ENCODE data around the gene PLK3.

PLK3 gene

GRCh38 chr1:44775078-44775929 lies 24.9 kb upstream of the PLK3 start, which contains the start of gene RPS8:
Gene RPS8, plus strand, starts transcription at chr1:44775540. Its CDS starts 57 bp downstream, at chr1:44775597.
- intact Hi-C loops (cut with DNase I; ENCODE audit: low total_unique reads) = loop anchor here (5.0 kb wide), 1 partner anchor 43 kb away; the partner anchor contains the start of gene RNU5D-1

GRCh38 chr1:44775930-44776729 lies 24.0 kb upstream of the PLK3 start:
- Histone ChIP-seq H3K4me1 (peaks cover 0 to 27% (median 15%) of the 10 kb centered on the region in 4 donors), H3K4me3 (peak overlapping the region; percentile 82 to 88), H3K9me3 (no peaks in the 10 kb centered on the region), H3K27me3 (no peaks in the 10 kb centered on the region), H3K36me3 (peaks cover 16 to 50% (median 44%) of the 10 kb centered on the region in 3 donors), H3K27ac (peak overlapping the region; percentile 96 to 97)
- peak in 1 of 2 donors; percentile 41 for DNase-seq
- no peak for TF ChIP-seq CTCF (IDR thresholded peaks at IDR 0.05)
- intact Hi-C loops (cut with DNase I; ENCODE audit: low total_unique reads) = loop anchor here (5.0 kb wide), 1 partner anchor 44 kb away; the partner anchor contains the start of gene RNU5D-1

More at GRCh38 chr1:44775078-44775929, 24.9 kb upstream of the PLK3 start, which contains the start of gene RPS8:
- H3K9me3 ChIP-seq = no peaks in the 10 kb centered on the region
- peak; percentile 92 to 95 for DNase-seq
- H3K4me3 ChIP-seq = peak within 1 kb of the TSS; percentile 82 to 88
- no peaks in the 10 kb centered on the region for H3K27me3 ChIP-seq
- no peak for TF ChIP-seq CTCF (IDR thresholded peaks at IDR 0.05)
- peak within 1 kb of the TSS; percentile 96 to 97 for H3K27ac ChIP-seq
- H3K4me1 ChIP-seq = peaks cover 0 to 27% (median 15%) of the 10 kb centered on the region in 4 donors
- peaks cover 16 to 41% (median 36%) of the 10 kb centered on the region in 3 donors for H3K36me3 ChIP-seq

GRCh38 chr1:44776730-44777068 lies 23.5 kb upstream of the PLK3 start:
- H3K27me3 ChIP-seq = no peaks in the 10 kb centered on the region
- H3K4me3 ChIP-seq = peak overlapping the region; percentile 82 to 88
- H3K27ac ChIP-seq = peak overlapping the region; percentile 96 to 97
- no peak for TF ChIP-seq CTCF (IDR thresholded peaks at IDR 0.05)
- H3K36me3 ChIP-seq = peaks cover 16 to 54% (median 49%) of the 10 kb centered on the region in 3 donors
- no peak for DNase-seq
- H3K9me3 ChIP-seq = no peaks in the 10 kb centered on the region
- intact Hi-C loops (cut with DNase I; ENCODE audit: low total_unique reads) = loop anchor here (5.0 kb wide), 1 partner anchor 44 kb away; the partner anchor contains the start of gene RNU5D-1
- peaks cover 0 to 27% (median 15%) of the 10 kb centered on the region in 4 donors for H3K4me1 ChIP-seq

GRCh38 chr1:44777547-44777946 lies 22.6 kb upstream of the PLK3 start:
- intact Hi-C loops (cut with DNase I; ENCODE audit: low total_unique reads) = loop anchor here (5.0 kb wide), 1 partner anchor 45 kb away; the partner anchor contains the start of gene RNU5D-1
- Histone ChIP-seq H3K27ac (no peak overlapping the region), H3K27me3 (no peaks in the 10 kb centered on the region), H3K9me3 (no peaks in the 10 kb centered on the region), H3K36me3 (peaks cover 16 to 54% (median 49%) of the 10 kb centered on the region in 3 donors), H3K4me1 (peaks cover 0 to 27% (median 15%) of the 10 kb centered on the region in 4 donors), H3K4me3 (no peak overlapping the region)
- TF ChIP-seq CTCF (IDR thresholded peaks at IDR 0.05) = no peak
- no peak for DNase-seq

- TF ChIP-seq CTCF (IDR thresholded peaks at IDR 0.05) = no peak
- no peaks in the 10 kb centered on the region for H3K9me3 ChIP-seq
- H3K27me3 ChIP-seq = no peaks in the 10 kb centered on the region
- H3K36me3 ChIP-seq = peaks cover 16 to 54% (median 49%) of the 10 kb centered on the region in 3 donors
- peaks cover 0 to 27% (median 15%) of the 10 kb centered on the region in 4 donors for H3K4me1 ChIP-seq
- intact Hi-C loops (cut with DNase I; ENCODE audit: low total_unique reads) = loop anchor here (5.0 kb wide), 1 partner anchor 46 kb away; the partner anchor contains the start of gene RNU5D-1
- H3K27ac ChIP-seq = no peak overlapping the region
- DNase-seq = no peak
- no peak overlapping the region for H3K4me3 ChIP-seq
These were observed 22.1 kb upstream of the PLK3 start for GRCh38 chr1:44777969-44778635.
